Measurements from ENCODE around the gene PNRC2. TPM values are rescaled to one million over a fixed set of nuclear protein-coding genes. Genes with fewer than 3 reads are reported as not detected.

The PNRC2 gene
- total and polyA plus RNA-seq, 10 of the 15 experiments (the other 5 are each of a cell fraction or from before 2014, with no cell fraction given) = 106 to 205 (median 163) TPM

- TF ChIP-seq, protein P1, sequence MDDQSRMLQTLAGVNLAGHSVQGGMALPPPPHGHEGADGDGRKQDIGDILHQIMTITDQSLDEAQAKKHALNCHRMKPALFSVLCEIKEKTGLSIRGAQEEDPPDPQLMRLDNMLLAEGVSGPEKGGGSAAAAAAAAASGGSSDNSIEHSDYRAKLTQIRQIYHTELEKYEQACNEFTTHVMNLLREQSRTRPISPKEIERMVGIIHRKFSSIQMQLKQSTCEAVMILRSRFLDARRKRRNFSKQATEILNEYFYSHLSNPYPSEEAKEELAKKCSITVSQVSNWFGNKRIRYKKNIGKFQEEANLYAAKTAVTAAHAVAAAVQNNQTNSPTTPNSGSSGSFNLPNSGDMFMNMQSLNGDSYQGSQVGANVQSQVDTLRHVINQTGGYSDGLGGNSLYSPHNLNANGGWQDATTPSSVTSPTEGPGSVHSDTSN (IDR thresholded peaks at IDR 0.05; ENCODE audit: insufficient replicate concordance, low read depth, low read length) = peak; percentile 26
- TF ChIP-seq, protein P2, sequence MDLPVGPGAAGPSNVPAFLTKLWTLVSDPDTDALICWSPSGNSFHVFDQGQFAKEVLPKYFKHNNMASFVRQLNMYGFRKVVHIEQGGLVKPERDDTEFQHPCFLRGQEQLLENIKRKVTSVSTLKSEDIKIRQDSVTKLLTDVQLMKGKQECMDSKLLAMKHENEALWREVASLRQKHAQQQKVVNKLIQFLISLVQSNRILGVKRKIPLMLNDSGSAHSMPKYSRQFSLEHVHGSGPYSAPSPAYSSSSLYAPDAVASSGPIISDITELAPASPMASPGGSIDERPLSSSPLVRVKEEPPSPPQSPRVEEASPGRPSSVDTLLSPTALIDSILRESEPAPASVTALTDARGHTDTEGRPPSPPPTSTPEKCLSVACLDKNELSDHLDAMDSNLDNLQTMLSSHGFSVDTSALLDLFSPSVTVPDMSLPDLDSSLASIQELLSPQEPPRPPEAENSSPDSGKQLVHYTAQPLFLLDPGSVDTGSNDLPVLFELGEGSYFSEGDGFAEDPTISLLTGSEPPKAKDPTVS (IDR thresholded peaks at IDR 0.05; ENCODE audit: low read depth, low read length) = no peak
Measured at GRCh38 chr1:23979387-23979880, 19.8 kb downstream of the PNRC2 start (continued).

GRCh38 chr1:23979881-23980727 lies 20.5 kb downstream of the PNRC2 start, which contains the start of gene SRSF10:
Gene SRSF10 (minus strand): TSS chr1:23980327. CDS start chr1:23980255, 72 bp downstream.
- Histone ChIP-seq H2AFZ (ENCODE audit: control insufficient read depth, low read depth, low read length) (peak within 1 kb of the TSS; percentile 78), H3K4me1 (ENCODE audit: control insufficient read depth, insufficient read depth, low read length) (peaks cover 14% of the 10 kb centered on the region), H3K9ac (ENCODE audit: control insufficient read depth, insufficient read depth, low read length) (peak within 1 kb of the TSS; percentile 99), H3K4me2 (ENCODE audit: control insufficient read depth, insufficient read depth) (peak within 1 kb of the TSS; percentile 100), H3K27ac (ENCODE audit: control insufficient read depth, insufficient read depth) (peak within 1 kb of the TSS; percentile 98), H3K4me3 (peak within 1 kb of the TSS; percentile 91), H3K9me3 (replicated peaks; ENCODE audit: control insufficient read depth, insufficient read depth, low read length) (no peaks in the 10 kb centered on the region), H3K79me2 (ENCODE audit: control insufficient read depth, insufficient read depth, low read length) (peaks cover 54% of the 10 kb centered on the region), H4K20me1 (ENCODE audit: control insufficient read depth, insufficient read depth) (peaks cover 3% of the 10 kb centered on the region; the same call in 1 of the 2 replicates), H3K36me3 (ENCODE audit: control insufficient read depth in 2 of 2, insufficient read depth in 2 of 2, low read length in 1 of 2) (peaks cover 0 to 8% of the 10 kb centered on the region in 2 experiments; a peak in 3 of 4 replicates), H3K27me3 (replicated peaks in 1 of 2; ENCODE audit: control insufficient read depth in 2 of 2, insufficient read depth in 2 of 2, low read length in 1 of 2) (no peaks in the 10 kb centered on the region)
- ATAC-seq (peak; percentile 87), DNase-seq (ENCODE audit: low read depth, low spot score) (peak; percentile 98), FAIRE-seq (peak; percentile 89)
- WGBS (ENCODE audit: insufficient coverage, insufficient replicate concordance, low lambda C conversion rate, missing lambda C conversion rate) = under 1% methylated on average over 78 of the region's 84 CpGs
- RAD21 ChIA-PET (ENCODE audit: unreplicated experiment) = interaction anchor here (0.6 to 4.6 kb wide), 13 partner anchors 9 to 170 kb away, joined by 3 to 28 read pairs (median 4); no protein-coding TSS in a partner anchor
- no TSS peak for BruUV-seq (replicated peaks)
- POLR2A ChIA-PET = interaction anchor here (0.6 to 9.4 kb wide), 14 partner anchors 9 to 250 kb away, joined by 3 to 108 read pairs (median 6); partner anchors contain the start of genes CNR2, PITHD1 and PNRC2
- SMC1A ChIA-PET (ENCODE audit: uncharacterized antibody, unreplicated experiment) = interaction anchor here (0.7 to 8.4 kb wide), 11 partner anchors 12 to 70 kb away, joined by 3 to 63 read pairs (median 6); partner anchors contain the start of gene PNRC2
- CTCF ChIA-PET = interaction anchor here (0.6 to 3.7 kb wide), 7 partner anchors 16 to 114 kb away, joined by 3 to 22 read pairs (median 6); no protein-coding TSS in a partner anchor
- in situ Hi-C loops (cut with MboI) (no loop called here), intact Hi-C loops (cut with micrococcal nuclease; ENCODE audit: unreplicated experiment) (loop anchor here (2.0 kb wide), 2 partner anchors 17 to 21 kb away; partner anchors contain the start of gene PNRC2)
- TF ChIP-seq BACH1 (IDR thresholded peaks at IDR 0.05; ENCODE audit: borderline replicate concordance) = peak; percentile 93; the same call in 1 of the 2 replicates
- TF ChIP-seq MYC (IDR thresholded peaks at IDR 0.05; ENCODE audit: insufficient read depth, insufficient read length, insufficient replicate concordance, low read length, severe bottlenecking) = peak; percentile 86
- TF ChIP-seq EZH2 (IDR thresholded peaks at IDR 0.05; ENCODE audit: borderline replicate concordance, control insufficient read depth, low read depth, low read length) = no peak
- no peak for TF ChIP-seq JUND (IDR thresholded peaks at IDR 0.05; ENCODE audit: low read depth, low read length)
- TF ChIP-seq RCOR1 (conservative IDR thresholded peaks at IDR 0.05; ENCODE audit: low read depth, low read length) = peak; percentile 93; the same call in 1 of the 2 replicates
- TF ChIP-seq HDAC6 (IDR thresholded peaks at IDR 0.05; ENCODE audit: unreplicated experiment) = peak; percentile 77
- TF ChIP-seq POLR2AphosphoS2 (IDR thresholded peaks at IDR 0.05; ENCODE audit: low read depth, low read length) = peak; percentile 92; the same call in 1 of the 2 replicates
- no peak for TF ChIP-seq NFYA (IDR thresholded peaks at IDR 0.05; ENCODE audit: borderline replicate concordance, low read depth, low read length)
- TF ChIP-seq IRF4 (IDR thresholded peaks at IDR 0.05; ENCODE audit: low read depth, low read length) = no peak
- TF ChIP-seq, protein P3, sequence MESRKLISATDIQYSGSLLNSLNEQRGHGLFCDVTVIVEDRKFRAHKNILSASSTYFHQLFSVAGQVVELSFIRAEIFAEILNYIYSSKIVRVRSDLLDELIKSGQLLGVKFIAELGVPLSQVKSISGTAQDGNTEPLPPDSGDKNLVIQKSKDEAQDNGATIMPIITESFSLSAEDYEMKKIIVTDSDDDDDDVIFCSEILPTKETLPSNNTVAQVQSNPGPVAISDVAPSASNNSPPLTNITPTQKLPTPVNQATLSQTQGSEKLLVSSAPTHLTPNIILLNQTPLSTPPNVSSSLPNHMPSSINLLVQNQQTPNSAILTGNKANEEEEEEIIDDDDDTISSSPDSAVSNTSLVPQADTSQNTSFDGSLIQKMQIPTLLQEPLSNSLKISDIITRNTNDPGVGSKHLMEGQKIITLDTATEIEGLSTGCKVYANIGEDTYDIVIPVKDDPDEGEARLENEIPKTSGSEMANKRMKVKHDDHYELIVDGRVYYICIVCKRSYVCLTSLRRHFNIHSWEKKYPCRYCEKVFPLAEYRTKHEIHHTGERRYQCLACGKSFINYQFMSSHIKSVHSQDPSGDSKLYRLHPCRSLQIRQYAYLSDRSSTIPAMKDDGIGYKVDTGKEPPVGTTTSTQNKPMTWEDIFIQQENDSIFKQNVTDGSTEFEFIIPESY (IDR thresholded peaks at IDR 0.05) = no peak
- TF ChIP-seq POLR2AphosphoS5 (IDR thresholded peaks at IDR 0.05; ENCODE audit: low read length) = peak; percentile 98
- no peak for TF ChIP-seq SREBF2 (IDR thresholded peaks at IDR 0.05; ENCODE audit: low read length)
- TF ChIP-seq RAD21 (IDR thresholded peaks at IDR 0.05; ENCODE audit: insufficient read depth, low read depth, low read length) = no peak
